H9 (cell line): ENCODE data around the gene ZNF765. TPM values are rescaled to one million over a fixed set of nuclear protein-coding genes. Genes with fewer than 3 reads are reported as not detected.
A peak's percentile ranks its signal among the peaks of the same experiment; 100 is the strongest.

Experiments used
- DNase-seq: peaks from one replicate; pipeline ENCODE4 v3.0.0-alpha.2; 2017
- H2AFZ ChIP-seq: one replicate; pipeline ENCODE4 v1.6.1; 2013; ENCODE audit warnings: mild to moderate bottlenecking, low read length, control low read depth, moderate library complexity
- H2AK5ac ChIP-seq: 2 replicates; pipeline ENCODE4 v1.6.1; 2013; ENCODE audit warnings: low read length, control low read depth, mixed read lengths; ENCODE audit not compliant: insufficient read length
- H2BK120ac ChIP-seq: one replicate; pipeline ENCODE4 v1.6.1; 2013; ENCODE audit warnings: low read depth, mild to moderate bottlenecking, low read length, control low read depth, inconsistent platforms; ENCODE audit not compliant: poor library complexity, severe bottlenecking
- H2BK12ac ChIP-seq: 2 replicates; pipeline ENCODE4 v1.6.1; 2013; ENCODE audit warnings: low read length, control low read depth, mixed read lengths, low read depth; ENCODE audit not compliant: insufficient read length
- H2BK15ac ChIP-seq: 2 replicates; pipeline ENCODE4 v1.6.1; 2013; ENCODE audit warnings: low read depth, low read length, control low read depth
- H2BK20ac ChIP-seq: one replicate; pipeline ENCODE4 v1.6.1; 2013; ENCODE audit warnings: low read depth, mild to moderate bottlenecking, low read length, control low read depth, inconsistent platforms; ENCODE audit not compliant: poor library complexity, severe bottlenecking
- H2BK5ac ChIP-seq: 2 replicates; pipeline ENCODE4 v1.6.1; 2013; ENCODE audit warnings: low read length, control low read depth, mixed read lengths; ENCODE audit not compliant: insufficient read length
- H3K14ac ChIP-seq: 2 replicates; pipeline ENCODE4 v1.6.1; 2013; ENCODE audit warnings: low read length, control low read depth; ENCODE audit not compliant: insufficient read depth
- H3K18ac ChIP-seq: 2 replicates; pipeline ENCODE4 v1.6.1; 2013; ENCODE audit warnings: low read depth, mild to moderate bottlenecking, mixed read lengths, low read length, control low read depth; ENCODE audit not compliant: insufficient read length
- H3K23ac ChIP-seq: 2 replicates; pipeline ENCODE4 v1.6.1; 2013; ENCODE audit warnings: low read length, control low read depth, mixed read lengths, low read depth; ENCODE audit not compliant: insufficient read length
- H3K23me2 ChIP-seq: 2 replicates; pipeline ENCODE4 v1.6.1; 2013; ENCODE audit warnings: low read depth, mild to moderate bottlenecking, mixed read lengths, low read length, control low read depth; ENCODE audit not compliant: insufficient read length, poor library complexity, severe bottlenecking
- H3K27ac ChIP-seq: 2 replicates; pipeline ENCODE4 v1.5.1; 2013; ENCODE audit warnings: low read length, control low read depth, mixed read lengths, low read depth; ENCODE audit not compliant: insufficient read length
- H3K27me3 ChIP-seq: 2 replicates; pipeline ENCODE4 v1.6.1; 2013; ENCODE audit warnings: low read length, control low read depth, inconsistent platforms; ENCODE audit not compliant: insufficient read depth
- H3K4ac ChIP-seq: 2 replicates; pipeline ENCODE4 v1.6.1; 2013; ENCODE audit warnings: low read depth, mild to moderate bottlenecking, control low read depth, inconsistent platforms, low read length, moderate library complexity
- H3K4me1 ChIP-seq: 2 replicates; pipeline ENCODE4 v1.6.1; 2013; ENCODE audit warnings: low read length, control low read depth, inconsistent platforms; ENCODE audit not compliant: insufficient read depth
- H3K4me2 ChIP-seq: 2 replicates; pipeline ENCODE4 v1.6.1; 2013; ENCODE audit warnings: low read length, control low read depth, mixed read lengths; ENCODE audit not compliant: insufficient read length, insufficient read depth
- H3K56ac ChIP-seq: 2 replicates; pipeline ENCODE4 v1.6.1; 2013; ENCODE audit warnings: low read depth, mild to moderate bottlenecking, mixed read lengths, low read length, control low read depth; ENCODE audit not compliant: insufficient read length
- H3K79me1 ChIP-seq: 2 replicates; pipeline ENCODE4 v1.6.1; 2013; ENCODE audit warnings: low read depth, mild to moderate bottlenecking, moderate library complexity, low read length, control low read depth, inconsistent platforms; ENCODE audit not compliant: insufficient read depth, poor library complexity, severe bottlenecking
- H3K79me2 ChIP-seq: 2 replicates; pipeline ENCODE4 v1.6.1; 2013; ENCODE audit warnings: low read length, control low read depth, inconsistent platforms; ENCODE audit not compliant: insufficient read depth
- H3K9ac ChIP-seq: 2 replicates; pipeline ENCODE4 v1.6.1; 2013; ENCODE audit warnings: low read length, control low read depth, mixed read lengths; ENCODE audit not compliant: insufficient read length; ENCODE audit errors: extremely low read depth
- H3K9me3 ChIP-seq: one replicate; pipeline ENCODE4 v1.6.1; 2013; ENCODE audit warnings: low read depth, low read length, inconsistent platforms; ENCODE audit not compliant: control insufficient read depth
- H3T11ph ChIP-seq: one replicate; pipeline ENCODE4 v1.6.1; 2013; ENCODE audit warnings: mild to moderate bottlenecking, low read length, control low read depth, inconsistent platforms
- H4K20me1 ChIP-seq: one replicate; pipeline ENCODE4 v1.6.1; 2013; ENCODE audit not compliant: control insufficient read depth, insufficient read length, insufficient read depth
- H4K5ac ChIP-seq: 2 replicates; pipeline ENCODE4 v1.6.1; 2013; ENCODE audit warnings: low read depth, mild to moderate bottlenecking, mixed read lengths, low read length, control low read depth; ENCODE audit not compliant: insufficient read length
- H4K8ac ChIP-seq: replicated peaks from 2 replicates; pipeline ENCODE4 v1.6.1; 2013; ENCODE audit warnings: low read length, control low read depth, mixed read lengths, low read depth; ENCODE audit not compliant: insufficient read length
- H4K91ac ChIP-seq: 2 replicates; pipeline ENCODE4 v1.6.1; 2013; ENCODE audit warnings: low read depth, mild to moderate bottlenecking, moderate library complexity, mixed read lengths, low read length, control low read depth; ENCODE audit not compliant: insufficient read length
- H3K27ac Mint-ChIP-seq, 3 experiments: 2 replicates in 2 of 3; 3 replicates in 1 of 3; pipeline ENCODE4 v1.8.0; 2020 to 2021; ENCODE audit warnings: mixed read lengths in 3 of 3, mild to moderate bottlenecking in 1 of 3, moderate library complexity in 1 of 3
- H3K27me3 Mint-ChIP-seq: 2 replicates; pipeline ENCODE4 v1.8.0; 2021; ENCODE audit warnings: low read depth, mild to moderate bottlenecking, moderate library complexity, mixed read lengths
- H3K36me3 Mint-ChIP-seq, 3 experiments: 2 replicates in 2 of 3; 3 replicates in 1 of 3; pipeline ENCODE4 v1.8.0; 2020 to 2021; ENCODE audit warnings: low read depth in 3 of 3, mixed read lengths in 3 of 3; ENCODE audit not compliant: insufficient read depth in 1 of 3
- H3K4me1 Mint-ChIP-seq, 2 experiments: 2 replicates each; pipeline ENCODE4 v1.8.0; 2020; ENCODE audit warnings: mixed read lengths in 2 of 2
- H3K4me3 Mint-ChIP-seq, 2 experiments: 2 replicates in 1 of 2; 3 replicates in 1 of 2; pipeline ENCODE4 v1.8.0; 2020 to 2021; ENCODE audit warnings: mild to moderate bottlenecking in 2 of 2, mixed read lengths in 2 of 2, moderate library complexity in 1 of 2
- H3K9me3 Mint-ChIP-seq, 2 experiments: 2 replicates in 1 of 2; 3 replicates in 1 of 2; pipeline ENCODE4 v1.8.0; 2020; ENCODE audit warnings: mild to moderate bottlenecking in 2 of 2, mixed read lengths in 2 of 2, moderate library complexity in 1 of 2
- CTCF ChIP-seq: fragments of 200-600 bp; sonication (generic); conservative IDR thresholded peaks from 3 replicates; pipeline ENCODE4 v1.8.0; 2021; ENCODE audit warnings: antibody characterized with exemption, mild to moderate bottlenecking
- WGBS: extraction: QIAGEN DNeasy Blood & Tissue Kit; methylation state at CpG from one replicate; pipeline ENCODE4 v1.1.7; 2013; ENCODE audit warnings: missing lambda C conversion rate, low lambda C conversion rate, mixed read lengths; ENCODE audit not compliant: insufficient read length; ENCODE audit errors: extremely low coverage; 5-methylcytosine and 5-hydroxymethylcytosine counted together
- total RNA-seq: library from RNA; stranded (reverse); gene quantifications from 2 replicates; pipeline ENCODE4 v1.2.1, GENCODE V29; 2021

Gene ZNF765
- total RNA-seq, 1 experiment from 2014 or later, result 20.4 TPM

- Histone ChIP-seq H4K8ac (no peak overlapping the region), H4K20me1 (no peaks in the 10 kb centered on the region), H2BK20ac (no peak overlapping the region), H2BK5ac (no peak overlapping the region), H3K14ac (no peak overlapping the region), H3K4me2 (no peak overlapping the region), H3K56ac (no peak overlapping the region), H2BK12ac (no peak overlapping the region), H3K23me2 (no peaks in the 10 kb centered on the region), H4K5ac (no peak overlapping the region), H2AFZ (no peak overlapping the region), H3K27me3 (no peaks in the 10 kb centered on the region), H3K9me3 (no peaks in the 10 kb centered on the region), H2BK120ac (no peak overlapping the region), H3K23ac (no peak overlapping the region), H3K4ac (no peak overlapping the region), H2AK5ac (no peak overlapping the region), H3K79me1 (no peaks in the 10 kb centered on the region), H3K4me1 (no peaks in the 10 kb centered on the region), H2BK15ac (no peak overlapping the region), H3T11ph (no peak overlapping the region), H3K18ac (no peak overlapping the region), H3K27ac (no peak overlapping the region), H4K91ac (no peak overlapping the region), H3K79me2 (no peaks in the 10 kb centered on the region), H3K9ac (no peak overlapping the region)
- peak; percentile 87 for TF ChIP-seq CTCF
- H3K27ac Mint-ChIP-seq, result no peak overlapping the region
- no peaks in the 10 kb centered on the region for H3K36me3 Mint-ChIP-seq
- peaks cover 14 to 23% of the 10 kb centered on the region in 2 experiments for H3K4me1 Mint-ChIP-seq
- H3K9me3 Mint-ChIP-seq, result no peaks in the 10 kb centered on the region
- no CpG with 5 or more reads among the region's 9 CpGs for WGBS
- DNase-seq, result peak; percentile 87
- no peaks in the 10 kb centered on the region for H3K27me3 Mint-ChIP-seq
- H3K4me3 Mint-ChIP-seq, result no peak overlapping the region
Measured at GRCh38 chr19:53424968-53425597, 30.1 kb downstream of the ZNF765 start.
